HG03520 (cell line): ENCODE data around the gene JAZF1.
A peak's percentile ranks its signal among the peaks of the same experiment; 100 is the strongest.

Experiments
- ATAC-seq: cut with Tn5 transposase; IDR thresholded peaks from one replicate; pipeline ENCODE4 v1.9.1; 2021; ENCODE audit warnings: mild to moderate bottlenecking, moderate library complexity; ENCODE audit not compliant: unreplicated experiment

Gene JAZF1

GRCh38 chr7:28054531-28055160 is 125.9 kb downstream of the JAZF1 start:
- no peak for ATAC-seq

GRCh38 chr7:28052933-28053332 is 127.7 kb downstream of the JAZF1 start:
- no peak for ATAC-seq

GRCh38 chr7:28048694-28049093 is 131.9 kb downstream of the JAZF1 start:
- ATAC-seq: no peak

- ATAC-seq: no peak
Measured at GRCh38 chr7:28046035-28046434, 134.6 kb downstream of the JAZF1 start.

GRCh38 chr7:28045592-28045991 is 135.0 kb downstream of the JAZF1 start:
- ATAC-seq: no peak

- ATAC-seq: no peak
Measured at GRCh38 chr7:28044825-28045224, 135.8 kb downstream of the JAZF1 start.

- no peak for ATAC-seq
Measured at GRCh38 chr7:28042721-28043120, 137.9 kb downstream of the JAZF1 start.

- ATAC-seq: no peak
Measured at GRCh38 chr7:28041508-28042314, 138.9 kb downstream of the JAZF1 start.

GRCh38 chr7:28038175-28038797 is 142.3 kb downstream of the JAZF1 start:
- ATAC-seq: no peak

GRCh38 chr7:28037220-28038010 is 143.2 kb downstream of the JAZF1 start:
- peak; percentile 96 for ATAC-seq

GRCh38 chr7:28036696-28037095 is 143.9 kb downstream of the JAZF1 start:
- ATAC-seq: no peak

GRCh38 chr7:28033386-28033785 is 147.2 kb downstream of the JAZF1 start:
- no peak for ATAC-seq

GRCh38 chr7:28032738-28033380 is 147.7 kb downstream of the JAZF1 start:
- ATAC-seq: no peak

GRCh38 chr7:28029051-28029450 is 151.5 kb downstream of the JAZF1 start:
- ATAC-seq: no peak

- ATAC-seq: no peak
Measured at GRCh38 chr7:28028471-28028870, 152.1 kb downstream of the JAZF1 start.

- ATAC-seq: no peak
Measured at GRCh38 chr7:28026237-28026636, 154.4 kb downstream of the JAZF1 start.

- ATAC-seq: no peak
Measured at GRCh38 chr7:28024786-28025334, 155.7 kb downstream of the JAZF1 start.

- peak; percentile 69 for ATAC-seq
Measured at GRCh38 chr7:28020302-28020940, 160.2 kb downstream of the JAZF1 start.

GRCh38 chr7:28018856-28019465 is 161.6 kb downstream of the JAZF1 start:
- no peak for ATAC-seq
